ENCODE results near the gene LMNA.
"Not testable (repeated sequence)": the region's sequence is repeated elsewhere in the genome, so short reads cannot be mapped to it uniquely, and the experiment has no call there.

The LMNA gene

DNA sequence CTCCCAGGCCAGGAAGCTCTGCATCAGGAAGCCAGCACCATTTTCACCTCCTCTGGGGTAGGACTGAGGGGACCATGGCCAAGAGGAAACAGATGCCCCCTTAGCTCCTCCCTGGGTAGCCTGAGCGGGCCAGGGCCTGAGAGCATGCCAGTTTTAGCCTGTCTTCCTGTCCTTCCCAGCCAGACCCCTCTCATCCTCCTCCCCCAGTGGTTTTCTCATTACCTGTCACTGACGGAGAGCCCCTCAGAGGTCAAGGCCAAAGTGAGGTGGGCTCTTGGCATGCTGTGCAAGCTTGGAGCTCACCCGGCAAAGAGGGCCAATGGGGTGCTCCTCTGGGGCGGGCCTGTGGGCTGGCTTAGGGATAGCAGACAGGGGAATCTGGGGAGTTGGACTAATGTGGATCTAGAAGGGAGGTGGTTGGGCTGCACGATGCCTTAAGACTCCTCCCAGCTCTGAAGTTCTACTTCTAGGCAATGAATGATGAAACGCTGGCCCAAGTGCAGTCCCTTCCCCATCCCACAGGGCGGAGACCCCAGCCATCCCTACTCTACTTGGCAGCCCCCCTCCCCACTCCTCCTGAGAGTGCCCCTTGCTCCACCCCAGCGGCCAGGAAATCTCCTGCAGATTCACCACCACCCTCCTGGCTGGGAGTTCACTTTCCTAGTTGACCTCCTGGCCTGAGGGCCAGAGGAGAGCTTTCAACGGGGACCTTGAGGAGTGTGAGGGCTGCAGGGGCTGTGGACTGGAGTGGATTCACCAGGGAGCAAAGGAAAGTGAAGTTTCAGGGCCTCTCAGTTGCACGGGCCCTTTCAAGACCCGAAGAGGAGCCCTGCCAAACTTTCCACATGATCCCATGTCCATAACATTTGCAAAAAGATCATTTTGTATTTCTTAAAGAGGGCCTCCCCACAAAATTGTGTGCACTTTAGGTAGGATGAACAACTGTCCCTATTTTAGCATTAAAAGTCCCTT, 9.4 kb upstream of the LMNA start:
- DNase-seq (ENCODE audit: low read depth): peak; percentile 78

DNA sequence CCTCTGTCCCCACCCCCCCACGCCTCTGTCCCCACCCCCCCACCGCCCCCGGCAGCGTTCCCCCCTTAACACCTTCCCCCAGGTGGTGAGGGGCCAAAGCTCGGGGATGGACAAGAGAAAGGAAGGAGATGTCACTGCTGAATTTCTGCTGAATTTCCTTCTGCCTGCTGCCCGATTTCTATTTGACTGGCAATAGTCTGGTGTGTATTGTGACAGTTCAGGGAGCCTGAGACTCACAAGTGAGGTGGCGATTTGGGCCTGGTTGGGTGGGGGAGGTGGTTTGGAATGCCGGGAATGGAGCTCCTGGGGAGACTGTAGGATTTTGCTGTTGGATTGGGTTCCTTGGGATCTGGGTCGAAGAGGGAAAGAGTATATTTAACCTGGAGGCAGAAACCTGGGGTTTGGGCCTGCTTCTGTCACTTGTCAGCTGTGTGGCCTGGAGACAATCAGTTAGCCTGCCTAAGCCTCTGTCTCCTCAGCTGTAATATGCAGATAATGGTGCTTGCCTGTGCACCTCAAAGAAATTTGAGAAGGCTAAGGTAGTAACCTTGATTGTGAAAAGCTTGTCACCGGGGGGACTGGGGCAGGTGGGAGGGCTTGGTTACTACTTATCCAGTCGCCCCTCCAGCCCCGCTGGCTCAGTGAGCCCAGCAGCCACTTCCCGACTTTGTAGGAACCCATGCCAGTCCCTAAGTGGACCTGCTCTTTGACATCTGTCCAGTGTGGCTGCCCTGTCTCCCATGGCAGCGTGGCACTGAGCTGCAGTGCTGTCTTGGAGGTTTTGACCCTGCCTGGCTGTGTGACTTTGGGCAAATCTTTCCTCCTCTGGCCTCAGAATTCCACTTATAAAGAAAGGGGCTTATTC, 7.7 kb upstream of the LMNA start:
- DNase-seq (ENCODE audit: low read depth): peak; percentile 75

DNA sequence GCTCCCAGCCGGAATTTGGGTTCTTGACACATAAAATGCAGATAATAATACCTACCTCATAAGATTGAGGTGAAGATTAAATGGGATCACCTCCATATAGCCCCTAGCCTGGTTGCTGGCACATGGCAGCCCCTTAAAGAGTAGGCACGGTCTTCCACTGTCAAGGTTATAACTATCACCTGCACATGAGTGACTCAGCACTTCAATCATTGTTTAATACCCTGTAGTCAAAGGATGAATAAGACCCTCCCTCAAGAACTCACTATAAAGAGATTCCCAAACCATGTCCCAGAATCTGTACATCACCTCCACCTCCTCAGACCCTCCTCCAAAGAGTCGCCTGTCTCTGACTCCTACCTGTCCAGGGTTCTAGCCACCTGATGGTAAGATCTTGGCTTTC, 6.5 kb upstream of the LMNA start:
- DNase-seq (ENCODE audit: low read depth): no peak

DNA sequence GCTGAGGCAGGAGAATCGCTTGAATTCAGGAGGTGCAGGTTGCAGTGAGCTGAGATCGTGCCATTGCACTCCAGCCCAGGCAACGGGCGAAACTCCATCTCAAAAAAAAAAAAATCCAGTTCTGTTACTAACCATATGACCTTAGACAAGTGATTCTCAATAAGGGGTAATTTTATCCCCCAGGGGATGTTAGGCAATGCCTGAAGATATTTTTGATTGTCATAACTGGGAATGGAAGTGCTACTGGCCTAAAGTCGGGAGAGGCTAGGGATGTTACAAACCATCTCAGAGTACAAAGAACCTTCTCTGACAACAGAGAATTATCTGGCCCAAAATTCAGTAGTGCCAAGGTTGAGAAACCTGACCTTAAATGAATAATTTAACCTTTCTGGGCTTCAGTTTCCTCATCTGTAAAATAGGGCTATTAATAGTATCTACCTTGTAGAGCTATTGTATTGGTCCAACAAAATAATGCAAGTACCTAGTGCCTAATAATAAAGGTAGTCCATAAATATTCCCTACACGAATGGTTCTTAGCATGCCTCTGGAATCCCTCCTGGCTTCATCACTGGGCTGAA, 5.8 kb upstream of the LMNA start:
- DNase-seq (ENCODE audit: low read depth): no peak

DNA sequence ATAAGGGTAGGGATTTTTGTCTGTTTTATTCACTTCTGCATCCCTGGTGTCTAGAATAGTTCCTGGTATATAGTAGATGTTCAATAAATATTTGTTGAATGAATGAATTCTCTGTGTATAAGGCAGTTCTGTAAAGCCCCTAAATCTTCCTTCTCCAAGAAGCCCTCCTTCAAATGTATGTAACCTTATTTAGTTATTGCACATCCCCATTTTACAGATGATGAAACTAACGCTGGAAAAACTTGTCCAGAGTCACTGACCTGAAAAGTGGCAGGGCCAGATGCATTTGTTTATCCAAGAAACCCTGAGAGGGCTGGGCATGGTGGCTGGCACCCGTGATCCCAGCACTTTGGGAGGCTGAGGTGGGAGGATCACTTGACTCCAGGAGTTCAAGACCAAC, 4.3 kb upstream of the LMNA start:
- DNase-seq (ENCODE audit: low read depth): no peak

DNA sequence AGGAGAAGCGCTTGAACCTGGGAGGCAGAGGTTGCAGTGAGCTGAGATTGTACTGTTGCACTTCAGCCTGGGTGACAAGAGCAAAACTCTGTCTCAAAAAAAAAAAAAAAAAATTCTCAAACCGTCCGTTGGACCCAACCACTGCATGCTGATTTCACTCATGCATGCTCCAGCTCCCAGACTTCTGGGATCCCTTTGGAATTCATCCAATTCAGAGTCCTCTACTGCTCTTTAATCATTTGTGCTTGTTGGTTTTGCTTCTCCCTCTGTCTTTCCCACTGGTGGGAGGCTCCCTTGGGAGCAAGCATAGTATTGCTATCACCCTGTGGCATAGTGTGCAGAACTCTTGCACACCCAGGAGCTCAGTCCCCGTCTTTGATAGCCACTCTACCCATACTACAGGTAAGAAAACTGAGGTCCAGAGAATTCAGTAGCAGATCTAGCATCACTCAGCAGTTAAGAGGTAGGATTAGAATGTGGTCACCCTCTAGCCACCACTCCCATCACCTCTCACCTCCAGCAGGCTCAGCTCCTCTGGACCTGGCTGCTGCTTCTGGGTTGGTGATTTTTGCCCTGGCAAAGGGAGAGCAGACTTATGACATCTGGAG, 3.1 kb upstream of the LMNA start:
- DNase-seq (ENCODE audit: low read depth): no peak

DNA sequence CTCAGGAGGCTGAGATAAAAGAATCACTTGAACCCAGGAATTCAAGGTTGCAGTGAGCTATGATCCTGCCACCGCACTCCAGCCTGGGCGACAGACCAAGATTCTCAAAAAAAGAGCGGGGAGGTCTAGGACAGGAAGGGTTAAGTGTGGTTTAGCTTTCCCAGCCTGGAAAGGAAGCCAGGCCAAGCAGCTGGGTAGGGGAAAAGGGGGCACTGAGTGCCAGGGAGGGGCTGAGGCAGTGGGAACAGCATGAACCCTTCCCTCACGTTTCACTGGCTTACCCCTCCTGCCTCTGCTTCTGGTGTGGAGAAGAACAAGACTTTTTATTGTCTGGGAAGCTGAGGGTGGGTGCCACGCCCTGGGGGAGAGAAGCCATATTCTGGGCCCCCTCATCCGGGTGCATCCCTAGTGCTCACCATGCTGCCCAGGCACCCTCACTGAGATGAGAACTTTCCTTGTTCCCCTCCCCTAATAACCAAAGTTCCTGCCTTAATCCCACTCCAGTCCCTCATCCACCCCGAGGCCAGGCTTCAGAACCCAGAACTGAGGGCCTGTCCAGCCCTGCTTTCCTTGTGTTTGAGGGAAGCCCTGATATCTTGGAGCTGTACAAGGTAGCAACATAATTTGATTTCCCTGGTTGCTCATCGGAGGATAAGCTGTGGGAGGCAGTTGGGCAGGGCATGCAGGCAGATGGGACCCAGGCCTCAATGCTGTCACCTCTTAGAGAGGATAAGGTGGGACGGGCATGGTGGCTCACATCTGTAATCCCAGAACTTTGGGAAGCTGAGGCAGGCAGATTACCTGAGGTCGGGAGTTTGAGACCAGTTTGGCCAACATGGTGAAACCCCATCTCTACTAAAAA, 2.0 kb upstream of the LMNA start:
- DNase-seq (ENCODE audit: low read depth): no peak

DNA sequence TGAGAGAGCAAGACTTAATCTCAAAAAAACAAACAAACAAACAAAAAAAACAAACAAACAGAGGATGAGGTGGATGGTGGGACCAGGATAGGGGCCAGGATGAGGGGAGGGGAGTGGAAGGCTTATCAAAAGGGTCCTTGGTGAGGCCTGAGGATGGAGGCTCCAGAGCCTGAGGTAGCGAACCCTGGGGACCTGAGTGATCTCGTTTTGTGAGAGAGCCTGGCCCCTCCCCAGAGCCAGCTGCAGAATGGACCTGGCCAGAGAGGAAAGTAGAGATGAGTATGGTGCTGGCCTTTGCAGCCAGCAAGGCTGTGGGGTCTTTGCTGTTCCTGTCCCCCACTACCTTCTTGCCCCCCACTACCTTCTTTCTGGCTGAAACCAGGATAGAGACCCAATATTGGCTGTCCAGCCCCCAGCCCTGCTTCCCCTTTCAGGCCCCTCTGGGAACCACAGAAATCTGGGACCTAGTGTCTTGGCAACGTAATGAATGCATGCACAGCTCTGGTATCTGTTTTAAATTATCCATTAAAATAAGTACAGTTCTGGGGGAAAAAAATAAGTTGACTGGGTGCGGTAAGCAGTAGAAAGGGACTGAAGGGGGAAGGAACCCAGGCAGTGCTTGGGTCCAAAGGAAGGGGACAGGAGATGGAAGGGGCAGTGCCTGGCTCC, 1.1 kb upstream of the LMNA start:
- peak; percentile 56 for DNase-seq (ENCODE audit: low read depth)

DNA sequence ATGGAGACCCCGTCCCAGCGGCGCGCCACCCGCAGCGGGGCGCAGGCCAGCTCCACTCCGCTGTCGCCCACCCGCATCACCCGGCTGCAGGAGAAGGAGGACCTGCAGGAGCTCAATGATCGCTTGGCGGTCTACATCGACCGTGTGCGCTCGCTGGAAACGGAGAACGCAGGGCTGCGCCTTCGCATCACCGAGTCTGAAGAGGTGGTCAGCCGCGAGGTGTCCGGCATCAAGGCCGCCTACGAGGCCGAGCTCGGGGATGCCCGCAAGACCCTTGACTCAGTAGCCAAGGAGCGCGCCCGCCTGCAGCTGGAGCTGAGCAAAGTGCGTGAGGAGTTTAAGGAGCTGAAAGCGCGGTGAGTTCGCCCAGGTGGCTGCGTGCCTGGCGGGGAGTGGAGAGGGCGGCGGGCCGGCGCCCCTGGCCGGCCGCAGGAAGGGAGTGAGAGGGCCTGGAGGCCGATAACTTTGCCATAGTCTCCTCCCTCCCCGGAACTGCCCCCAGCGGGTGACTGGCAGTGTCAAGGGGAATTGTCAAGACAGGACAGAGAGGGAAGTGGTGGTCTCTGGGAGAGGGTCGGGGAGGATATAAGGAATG, 505 bp downstream of the LMNA start:
- DNase-seq (ENCODE audit: low read depth): peak; percentile 43

DNA sequence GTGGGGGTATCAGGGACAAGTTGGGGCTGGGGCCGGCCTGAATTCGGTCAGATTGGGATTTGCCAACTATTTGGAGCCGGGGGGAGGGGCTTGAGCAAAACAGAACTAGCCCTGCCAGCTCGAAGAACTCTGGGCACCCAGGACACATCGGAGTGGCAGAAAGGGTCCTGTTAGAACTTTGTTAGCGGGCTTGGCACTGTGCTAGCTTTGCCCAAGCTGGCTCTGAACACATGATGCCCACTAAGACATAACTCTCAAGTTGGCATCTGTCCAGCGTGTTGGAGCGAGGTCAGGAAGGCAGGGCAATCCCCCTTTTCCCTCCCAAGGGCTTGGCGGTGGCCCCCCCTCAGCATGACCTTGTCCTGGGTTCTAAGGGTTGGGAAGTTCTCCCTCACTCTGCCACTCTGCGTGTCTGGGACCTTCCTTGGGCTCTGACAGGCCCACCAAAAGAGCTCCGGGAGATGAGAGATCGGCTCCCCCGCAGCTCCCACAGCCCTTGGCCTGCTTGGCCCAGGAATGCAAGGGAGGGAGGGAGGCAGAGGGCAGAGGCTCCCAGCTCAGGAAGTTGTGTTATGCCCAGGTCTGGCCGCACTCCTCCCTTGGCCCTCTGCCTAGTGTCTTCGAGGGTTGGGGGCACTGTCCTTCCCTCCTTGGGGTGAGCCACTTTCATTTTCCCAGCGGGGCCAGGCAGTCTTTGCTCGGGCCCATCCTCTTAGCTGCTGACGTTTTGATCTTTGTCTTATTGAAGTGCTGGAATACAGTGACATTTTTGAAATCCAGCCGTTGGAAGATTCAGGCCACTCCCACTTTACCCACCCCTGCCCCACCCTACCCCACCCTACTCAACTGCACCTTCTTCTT, 1.2 kb downstream of the LMNA start:
- DNase-seq (ENCODE audit: low read depth): peak; percentile 77

DNA sequence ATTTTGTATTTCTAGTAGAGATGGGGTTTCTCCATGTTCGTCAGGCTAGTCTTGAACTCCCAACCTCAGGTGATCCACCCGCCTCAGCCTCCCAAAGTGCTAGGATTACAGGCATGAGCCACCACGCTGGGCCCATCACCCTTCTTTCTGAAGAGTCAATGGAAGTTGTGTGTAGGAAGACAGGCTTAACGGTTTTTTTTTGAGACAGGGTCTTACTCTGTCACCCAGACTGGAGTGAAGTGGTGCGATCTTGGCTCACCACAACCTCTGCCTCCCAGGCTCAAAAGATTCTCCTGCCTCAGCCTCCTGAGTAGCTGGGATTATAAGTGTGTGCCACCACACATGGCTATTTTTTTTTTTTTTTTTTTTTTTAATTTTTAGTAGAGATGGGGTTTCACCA, 2.2 kb downstream of the LMNA start:
- not testable (repeated sequence) for DNase-seq (ENCODE audit: low read depth)

DNA sequence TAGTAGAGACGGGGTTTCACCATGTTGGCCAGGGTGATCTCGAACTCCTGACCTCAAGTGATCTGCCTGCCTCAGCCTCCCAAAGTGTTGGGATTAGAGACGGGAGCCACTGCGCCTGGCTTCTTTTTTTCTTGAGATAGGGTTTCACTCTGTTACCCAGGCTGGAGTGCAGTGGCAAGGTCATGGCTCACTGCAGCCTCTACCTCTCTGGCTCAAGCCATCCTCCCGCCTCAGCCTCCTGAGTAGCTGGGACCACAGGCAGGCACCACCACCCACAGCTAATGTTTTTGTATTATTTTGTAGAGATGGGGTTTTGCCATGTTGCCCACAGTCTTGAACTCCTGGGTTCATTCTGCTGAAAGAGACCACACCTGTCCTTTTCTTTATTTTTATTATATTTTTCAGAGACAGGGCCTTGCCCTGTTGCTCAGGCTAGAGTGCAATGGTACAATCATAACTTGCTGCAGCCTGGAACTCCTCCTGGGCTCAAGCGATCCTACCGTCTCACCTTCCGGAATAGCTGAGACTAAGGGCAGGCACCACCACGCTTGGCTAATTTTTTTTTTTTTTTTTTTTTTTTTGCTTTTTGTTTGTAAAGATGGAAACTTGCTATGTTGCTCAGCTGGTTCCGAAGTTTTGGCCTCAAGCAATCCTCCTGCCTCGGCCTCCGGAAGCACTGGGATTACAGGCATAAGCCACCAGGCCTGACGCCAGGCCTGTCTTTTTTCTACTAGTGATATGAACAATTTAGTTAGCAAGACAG, 3.1 kb downstream of the LMNA start:
- peak; percentile 44 for DNase-seq (ENCODE audit: low read depth)

DNA sequence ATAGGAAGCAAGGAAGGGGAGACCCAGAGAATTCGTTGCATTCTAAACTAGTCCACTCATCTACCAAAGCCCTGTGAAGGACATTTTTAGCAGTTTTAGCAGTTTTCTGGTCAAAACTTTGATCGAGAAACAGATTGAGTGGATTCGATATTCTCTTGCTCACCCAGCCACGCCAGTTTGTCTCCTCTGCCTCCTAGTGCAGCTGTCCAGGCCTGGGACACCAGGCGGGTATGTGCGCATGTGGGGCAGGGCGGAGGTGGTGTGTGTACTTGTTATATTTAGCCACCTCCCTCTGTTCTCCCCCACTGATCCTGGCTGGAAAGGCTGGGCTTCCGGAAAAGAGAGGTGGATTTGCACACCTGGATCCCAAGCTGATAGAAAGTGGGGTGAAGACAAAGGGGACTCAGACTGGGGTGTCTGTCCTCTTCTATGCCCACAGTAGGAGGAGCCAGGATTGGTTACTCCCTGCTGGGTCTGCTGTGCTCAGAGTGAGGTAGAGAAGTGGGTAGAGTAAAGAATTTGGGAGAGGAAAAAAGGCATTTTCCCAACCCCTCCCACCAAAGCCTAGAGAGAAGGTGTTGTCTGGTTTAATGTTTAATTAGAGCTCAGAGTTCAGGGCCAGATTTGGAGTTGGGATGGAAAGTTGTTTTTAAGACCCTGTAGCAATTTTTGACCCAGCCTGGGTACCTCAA, 3.8 kb downstream of the LMNA start:
- DNase-seq (ENCODE audit: low read depth): peak; percentile 62

DNA sequence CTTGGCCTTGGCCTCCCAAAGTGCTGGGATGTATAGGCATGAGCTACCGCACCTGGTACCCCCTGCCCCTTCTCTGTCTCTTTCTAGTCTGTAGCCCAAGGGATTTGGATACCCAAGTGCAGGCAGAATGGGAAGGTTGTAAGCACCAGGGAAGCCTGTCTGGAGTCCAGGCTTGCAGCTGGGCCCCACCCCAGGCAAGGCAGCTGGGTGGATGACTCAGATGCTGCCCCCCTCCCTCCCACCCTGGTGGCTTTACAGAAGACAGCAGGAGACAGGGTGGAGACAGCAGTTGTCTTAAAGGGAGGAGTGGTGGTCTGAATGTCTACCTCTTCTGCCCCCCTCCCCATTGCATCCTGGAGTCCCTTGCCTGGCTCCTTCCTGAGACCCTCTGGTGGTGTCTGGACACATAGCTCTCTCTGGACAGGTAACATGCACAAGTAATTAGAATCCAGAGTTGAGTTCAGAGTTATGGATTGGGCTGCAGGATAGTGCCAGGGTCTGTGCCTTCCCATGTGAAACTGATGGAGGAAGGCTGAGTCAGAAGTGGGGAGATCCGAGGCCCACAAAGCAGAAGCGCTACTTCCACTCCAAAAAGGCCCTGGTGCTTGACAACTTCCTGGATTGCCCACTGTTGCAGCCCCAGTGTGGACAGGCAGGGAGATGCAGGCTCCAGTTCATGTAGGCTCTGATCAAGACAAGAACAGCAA, 5.1 kb downstream of the LMNA start:
- DNase-seq (ENCODE audit: low read depth): peak; percentile 86

DNA sequence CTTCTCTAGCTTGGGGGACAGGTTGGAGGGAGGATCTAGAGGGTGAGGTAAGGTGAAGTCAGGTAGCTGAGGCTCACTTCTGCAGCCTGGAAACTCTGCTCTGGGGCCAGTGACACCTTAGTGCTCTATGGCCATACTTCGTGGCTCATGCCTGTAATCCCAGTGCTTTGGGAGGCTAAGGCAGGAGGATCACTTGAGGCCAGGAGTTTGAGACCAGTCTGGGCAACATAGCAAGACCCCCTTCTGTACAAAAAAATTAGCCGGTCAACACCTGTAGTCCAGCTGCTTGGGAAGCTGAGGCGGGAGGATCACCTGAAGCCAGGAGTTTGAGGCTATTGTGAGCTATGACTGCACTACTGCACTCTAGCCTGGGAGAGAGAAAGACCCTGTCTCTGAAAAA, 5.8 kb downstream of the LMNA start:
- DNase-seq (ENCODE audit: low read depth): no peak

DNA sequence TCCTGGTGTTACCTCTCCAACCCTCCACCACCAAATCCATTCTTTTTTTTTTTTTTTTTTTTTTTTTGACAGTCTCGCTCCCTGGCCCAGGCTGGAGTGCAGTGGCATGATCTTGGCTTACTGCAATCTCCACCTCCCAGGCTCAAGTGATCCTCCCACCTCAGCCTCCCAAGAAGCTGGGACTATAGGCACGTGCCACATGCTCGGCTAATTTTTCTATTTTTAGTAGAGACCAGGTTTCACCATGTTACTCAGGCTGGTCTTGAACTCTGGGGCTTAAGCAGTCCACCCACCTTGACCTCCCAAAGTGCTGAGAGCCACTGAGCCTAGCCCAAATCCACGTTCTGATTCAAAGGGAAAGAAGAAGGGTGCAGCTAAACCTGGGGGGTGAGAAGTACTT, 6.5 kb downstream of the LMNA start:
- DNase-seq (ENCODE audit: low read depth): peak; percentile 50

DNA sequence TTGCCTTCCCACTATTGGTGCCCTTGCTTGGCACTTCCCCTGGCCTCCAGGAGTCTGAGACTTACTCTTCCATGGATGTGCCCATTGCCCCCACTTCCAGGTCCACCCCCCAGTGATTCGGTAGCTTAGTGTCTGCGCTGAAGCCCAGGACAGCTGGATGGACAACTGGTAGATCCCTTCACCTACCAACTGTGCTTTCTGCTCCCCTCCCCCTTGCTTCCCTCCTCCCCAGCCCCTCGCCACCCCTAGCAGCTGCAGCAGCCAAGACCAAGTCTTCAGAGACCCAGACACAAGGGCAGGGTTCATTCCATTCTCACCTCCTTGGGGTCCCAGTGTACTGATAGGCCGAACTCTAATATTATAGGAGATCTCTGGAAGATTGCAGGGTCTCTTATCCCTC, 6.9 kb downstream of the LMNA start:
- no peak for DNase-seq (ENCODE audit: low read depth)
